Glomerular endothelial cell (primary cell): Measurements from ENCODE around the gene ABCB4. TPM values are rescaled to one million over a fixed set of nuclear protein-coding genes. Genes with fewer than 3 reads are reported as not detected.

Experiments used
- DNase-seq: peaks from one replicate; pipeline ENCODE4 v3.0.0-alpha.2; 2011; ENCODE audit warnings: low read depth, low spot score; ENCODE audit errors: extremely low read depth
- total RNA-seq: library from RNA; depleted of rRNA; stranded (reverse); fragments of >200 nt; gene quantifications from 2 replicates; pipeline ENCODE4 v1.2.3, GENCODE V29; 2015

Gene ABCB4
- total RNA-seq, 1 donor from 2014 or later: 0.29 TPM

DNA sequence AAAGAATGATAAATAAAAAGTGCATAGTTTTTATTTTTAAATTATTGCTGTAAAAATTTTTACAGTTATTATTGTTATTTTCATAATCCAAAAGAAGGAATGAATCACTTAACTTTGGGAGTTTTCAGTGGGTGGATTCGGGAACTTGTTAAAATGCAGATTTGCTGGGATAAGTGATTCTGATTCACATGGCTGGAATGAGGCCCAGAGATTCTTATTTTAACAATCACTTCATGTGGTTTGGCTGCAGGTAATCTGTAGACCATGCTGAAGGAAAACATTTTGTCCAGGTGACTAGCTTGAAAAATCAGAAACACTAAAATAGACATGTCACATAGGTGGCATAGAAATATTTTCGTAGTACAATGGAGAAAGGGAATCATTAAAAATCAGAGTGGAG is 116.1 kb downstream of the ABCB4 start:
- no peak for DNase-seq

- no peak for DNase-seq
These were observed 119.0 kb downstream of the ABCB4 start for GRCh38 chr7:87356448-87356847.

DNA sequence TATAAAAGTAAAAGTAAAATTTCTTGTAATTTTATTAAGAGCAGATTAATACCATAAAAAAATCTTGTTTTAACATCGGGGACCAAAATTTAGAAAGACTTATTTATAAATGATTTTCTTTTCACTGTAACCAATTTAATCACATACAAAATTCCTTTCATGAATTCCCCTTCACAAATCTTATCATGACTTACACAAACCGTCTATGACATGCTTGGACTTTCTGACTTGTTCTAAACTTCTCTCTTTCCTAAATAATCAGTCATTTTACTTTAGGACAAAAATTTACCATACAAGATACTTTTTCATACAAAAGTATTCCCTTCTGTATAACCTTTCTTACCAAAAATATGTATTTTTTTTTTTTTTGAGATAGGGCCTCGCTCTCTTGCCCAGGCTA is 120.7 kb downstream of the ABCB4 start:
- no peak for DNase-seq

Other genes with a start within 250 kb of the ABCB4 start
- gene CROT, start 130.0 kb downstream of the ABCB4 start, total RNA-seq: 8.9 and 33.3 TPM in 2 replicates
- gene ABCB1, start 125.2 kb upstream of the ABCB4 start, total RNA-seq: 1.3 and 3.7 TPM in 2 replicates
- gene RUNDC3B, start 152.7 kb upstream of the ABCB4 start, total RNA-seq: 0.44 TPM in 1 of 2 replicates, not detected in the other